CD14-positive monocyte (primary cell): ENCODE data around the gene SH3RF3. TPM values are rescaled to one million over a fixed set of nuclear protein-coding genes. Genes with fewer than 3 reads are reported as not detected.

Source experiments
- DNase-seq, 3 donors: peaks; one replicate each; pipeline ENCODE4 v3.0.0-alpha.2; 2011 to 2022
- H2AFZ ChIP-seq: 2 replicates; pipeline ENCODE4 v1.6.0; 2012; ENCODE audit warnings: mild to moderate bottlenecking, low read depth, low read length, inconsistent platforms; ENCODE audit not compliant: insufficient read depth, poor library complexity, severe bottlenecking
- H3K27ac ChIP-seq, 2 donors: 1 replicate in 1 of 2; 2 replicates in 1 of 2; pipeline ENCODE4 v1.5.1; 2012 to 2013; ENCODE audit warnings: low read length in 2 of 2, control low read depth in 1 of 2, inconsistent platforms in 1 of 2, low read depth in 1 of 2, mild to moderate bottlenecking in 1 of 2
- H3K27me3 ChIP-seq, 2 donors: one replicate each; pipeline versions ENCODE4 v1.6.0 to v1.6.1; 2011 to 2013; ENCODE audit warnings: low read length in 2 of 2; ENCODE audit not compliant: control insufficient read depth in 2 of 2, insufficient read depth in 2 of 2
- H3K36me3 ChIP-seq, 2 donors: replicated peaks in 1 of 2; 1 replicate in 1 of 2; 2 replicates in 1 of 2; pipeline versions ENCODE4 v1.5.1 to v1.6.1; 2012 to 2013; ENCODE audit warnings: low read length in 2 of 2, control low read depth in 1 of 2, inconsistent platforms in 1 of 2, mild to moderate bottlenecking in 1 of 2; ENCODE audit not compliant: insufficient read depth in 2 of 2, control insufficient read depth in 1 of 2
- H3K4me1 ChIP-seq, 2 donors: 1 replicate in 1 of 2; 2 replicates in 1 of 2; pipeline versions ENCODE4 v1.5.1 to v1.6.1; 2012 to 2013; ENCODE audit warnings: low read length in 2 of 2, control low read depth in 1 of 2, inconsistent platforms in 1 of 2, mild to moderate bottlenecking in 1 of 2, moderate library complexity in 1 of 2; ENCODE audit not compliant: insufficient read depth in 2 of 2, control insufficient read depth in 1 of 2
- H3K4me2 ChIP-seq: replicated peaks from 2 replicates; pipeline ENCODE3; 2012; ENCODE audit warnings: low read length, moderate library complexity, mild to moderate bottlenecking; ENCODE audit not compliant: poor library complexity, severe bottlenecking; ENCODE audit errors: extremely low read depth
- H3K4me3 ChIP-seq, 3 experiments: fragments of 200-600 bp in 1 of 3; sonication (generic) in 1 of 3; replicated peaks in 1 of 3; 1 replicate in 2 of 3; 2 replicates in 1 of 3; pipeline ENCODE4 v1.5.1; 2011 to 2013; ENCODE audit warnings: low read length in 3 of 3, mild to moderate bottlenecking in 3 of 3, control low read depth in 2 of 3, low read depth in 2 of 3, inconsistent platforms in 1 of 3, moderate library complexity in 1 of 3
- H3K79me2 ChIP-seq: 2 replicates; pipeline ENCODE4 v1.6.0; 2012; ENCODE audit warnings: mild to moderate bottlenecking, control low read depth, inconsistent platforms, low read length, moderate library complexity; ENCODE audit not compliant: insufficient read depth
- H3K9ac ChIP-seq: 2 replicates; pipeline ENCODE4 v1.6.0; 2017; ENCODE audit warnings: low read length, mild to moderate bottlenecking; ENCODE audit not compliant: insufficient read depth, poor library complexity, severe bottlenecking
- H3K9me3 ChIP-seq, 2 donors: replicated peaks in 1 of 2; 1 replicate in 1 of 2; 2 replicates in 1 of 2; pipeline versions ENCODE4 v1.5.1 to v1.6.1; 2012 to 2013; ENCODE audit warnings: low read length in 2 of 2, control low read depth in 1 of 2; ENCODE audit not compliant: control insufficient read depth in 1 of 2, insufficient read depth in 1 of 2
- H4K20me1 ChIP-seq: 2 replicates; pipeline ENCODE4 v1.6.0; 2012; ENCODE audit warnings: mild to moderate bottlenecking, low read length, control low read depth, moderate library complexity; ENCODE audit not compliant: insufficient read depth
- H3K27ac Mint-ChIP-seq, 7 donors: one replicate each; pipeline ENCODE4 v1.8.0; 2020; ENCODE audit warnings: mild to moderate bottlenecking in 7 of 7, mixed read lengths in 7 of 7, moderate library complexity in 6 of 7, inconsistent platforms in 2 of 7
- H3K27me3 Mint-ChIP-seq, 3 donors: one replicate each; pipeline ENCODE4 v1.8.0; 2021 to 2022; ENCODE audit warnings: low read depth in 3 of 3, mild to moderate bottlenecking in 3 of 3, mixed read lengths in 3 of 3, moderate library complexity in 3 of 3, inconsistent platforms in 1 of 3
- H3K36me3 Mint-ChIP-seq, 2 donors: one replicate each; pipeline ENCODE4 v1.8.0; 2020; ENCODE audit warnings: mixed read lengths in 2 of 2, inconsistent platforms in 1 of 2, mild to moderate bottlenecking in 1 of 2
- H3K4me1 Mint-ChIP-seq: one replicate; pipeline ENCODE4 v1.8.0; 2020; ENCODE audit warnings: mild to moderate bottlenecking, mixed read lengths
- H3K4me3 Mint-ChIP-seq, 2 donors: one replicate each; pipeline ENCODE4 v1.8.0; 2020; ENCODE audit warnings: mild to moderate bottlenecking in 2 of 2, mixed read lengths in 2 of 2, moderate library complexity in 1 of 2
- H3K9me3 Mint-ChIP-seq, 7 donors: one replicate each; pipeline ENCODE4 v1.8.0; 2020 to 2022; ENCODE audit warnings: mixed read lengths in 7 of 7, mild to moderate bottlenecking in 6 of 7, moderate library complexity in 6 of 7, inconsistent platforms in 2 of 7
- CTCF ChIP-seq: fragments of 200-600 bp; IDR thresholded peaks from one replicate; pipeline ENCODE4 v1.8.0; 2022; ENCODE audit warnings: antibody characterized with exemption, mild to moderate bottlenecking
- WGBS: methylation state at CpG from one replicate; pipeline ENCODE4 v1.1.5; 2013; ENCODE audit warnings: missing lambda C conversion rate; ENCODE audit not compliant: insufficient coverage; 5-methylcytosine and 5-hydroxymethylcytosine counted together
- intact Hi-C, 2 donors: fragments of 100-400 bp; cut with micrococcal nuclease; formaldehyde crosslinking; loops; one replicate each; pipeline versions ENCODE4 v1.15.0 to v1.15.1; 2023
- polyA plus RNA-seq, 3 donors: library from polyadenylated mRNA; depleted of rRNA in 1 of 3; unstranded in 2 of 3; stranded (reverse) in 1 of 3; fragments of 300-500 nt in 2 of 3; fragments of >200 nt in 1 of 3; fragmentation: Illumina TruSeq in 2 of 3; gene quantifications; 1 replicate in 2 of 3; 2 replicates in 1 of 3; pipeline ENCODE4 v1.2.3, GENCODE V29; 2012 to 2021

Gene SH3RF3
- polyA plus RNA-seq, 3 donors: 0.25 to 0.75 (median 0.34) TPM

DNA sequence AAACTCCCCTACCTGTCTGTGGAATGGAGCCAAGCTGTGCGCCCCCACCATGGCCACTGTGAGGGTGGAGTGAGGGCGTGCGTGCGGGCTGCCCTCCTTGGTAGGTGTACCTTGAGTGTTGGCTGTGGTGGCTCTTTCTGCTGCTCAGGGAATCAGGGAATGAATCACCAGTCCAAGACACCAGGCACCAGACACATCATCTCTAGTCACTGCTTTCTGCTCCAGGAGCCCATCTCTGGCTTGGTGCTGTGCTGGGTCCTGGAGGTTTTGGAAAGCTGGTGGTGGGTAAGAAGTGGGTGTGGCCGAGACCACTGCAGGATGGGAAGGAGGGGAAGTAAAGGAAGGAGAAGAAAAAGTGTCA lies 274.8 kb downstream of the SH3RF3 start:
- H3K9me3 Mint-ChIP-seq: no peaks in the 10 kb centered on the region
- no peaks in the 10 kb centered on the region for H3K27me3 ChIP-seq
- no peaks in the 10 kb centered on the region for H3K9me3 ChIP-seq
- no peak overlapping the region for H3K27ac Mint-ChIP-seq
- H3K36me3 ChIP-seq: no peaks in the 10 kb centered on the region
- H2AFZ ChIP-seq: no peak overlapping the region
- peaks cover 2 to 10% (median 2%) of the 10 kb centered on the region in 3 donors for H3K27me3 Mint-ChIP-seq
- H3K4me1 ChIP-seq: peaks cover 0 to 2% of the 10 kb centered on the region in 2 donors
- no peak overlapping the region for H3K4me3 ChIP-seq
- no peak overlapping the region for H3K4me2 ChIP-seq
- H4K20me1 ChIP-seq: no peaks in the 10 kb centered on the region
- no peak overlapping the region for H3K9ac ChIP-seq
- no peaks in the 10 kb centered on the region for H3K36me3 Mint-ChIP-seq
- 100% methylated on average over 1 of the region's 5 CpGs for WGBS
- H3K4me1 Mint-ChIP-seq: peaks cover 7% of the 10 kb centered on the region
- TF ChIP-seq CTCF: no peak
- no peak overlapping the region for H3K4me3 Mint-ChIP-seq
- DNase-seq: no peak
- no peak overlapping the region for H3K27ac ChIP-seq
- H3K79me2 ChIP-seq: no peaks in the 10 kb centered on the region
- intact Hi-C loops: no loop called here

- intact Hi-C loops: no loop called here
- Histone ChIP-seq H3K36me3 (no peaks in the 10 kb centered on the region), H3K4me2 (no peak overlapping the region), H2AFZ (no peak overlapping the region), H3K27me3 (no peaks in the 10 kb centered on the region), H3K79me2 (no peaks in the 10 kb centered on the region), H3K4me1 (peaks cover 0 to 2% of the 10 kb centered on the region in 2 donors), H3K9ac (no peak overlapping the region), H3K4me3 (no peak overlapping the region), H3K27ac (no peak overlapping the region), H4K20me1 (no peaks in the 10 kb centered on the region), H3K9me3 (no peaks in the 10 kb centered on the region)
- H3K4me1 Mint-ChIP-seq: peaks cover 7% of the 10 kb centered on the region
- H3K27ac Mint-ChIP-seq: peak overlapping the region in 1 of 7 donors; percentile 31
- H3K9me3 Mint-ChIP-seq: no peaks in the 10 kb centered on the region
- H3K4me3 Mint-ChIP-seq: no peak overlapping the region
- WGBS: 96% methylated on average over 6 of the region's 6 CpGs
- H3K36me3 Mint-ChIP-seq: no peaks in the 10 kb centered on the region
- no peak for DNase-seq
- no peak for TF ChIP-seq CTCF
- peaks cover 2 to 10% (median 3%) of the 10 kb centered on the region in 3 donors for H3K27me3 Mint-ChIP-seq
Observed at GRCh38 chr2:109404681-109405080, 275.7 kb downstream of the SH3RF3 start.
